ENCODE data around the gene FHIT.
"Not testable (repeated sequence)": the region's sequence is repeated elsewhere in the genome, so short reads cannot be mapped to it uniquely, and the experiment has no call there.

The FHIT gene

GRCh38 chr3:61053781-61054496 lies 197.3 kb downstream of the FHIT start:
- in situ Hi-C loops (cut with HindIII; ENCODE audit: low pct_ligation_motif_present, low sequenced_read_pairs) = no loop called here
- no peak for DNase-seq
- no peak overlapping the region for H3K4me3 ChIP-seq (ENCODE audit: low read depth, low read length)
- H3K27me3 ChIP-seq (replicated peaks) = no peaks in the 10 kb centered on the region
- H3K27ac ChIP-seq = no peak overlapping the region
- TF ChIP-seq, protein P1, sequence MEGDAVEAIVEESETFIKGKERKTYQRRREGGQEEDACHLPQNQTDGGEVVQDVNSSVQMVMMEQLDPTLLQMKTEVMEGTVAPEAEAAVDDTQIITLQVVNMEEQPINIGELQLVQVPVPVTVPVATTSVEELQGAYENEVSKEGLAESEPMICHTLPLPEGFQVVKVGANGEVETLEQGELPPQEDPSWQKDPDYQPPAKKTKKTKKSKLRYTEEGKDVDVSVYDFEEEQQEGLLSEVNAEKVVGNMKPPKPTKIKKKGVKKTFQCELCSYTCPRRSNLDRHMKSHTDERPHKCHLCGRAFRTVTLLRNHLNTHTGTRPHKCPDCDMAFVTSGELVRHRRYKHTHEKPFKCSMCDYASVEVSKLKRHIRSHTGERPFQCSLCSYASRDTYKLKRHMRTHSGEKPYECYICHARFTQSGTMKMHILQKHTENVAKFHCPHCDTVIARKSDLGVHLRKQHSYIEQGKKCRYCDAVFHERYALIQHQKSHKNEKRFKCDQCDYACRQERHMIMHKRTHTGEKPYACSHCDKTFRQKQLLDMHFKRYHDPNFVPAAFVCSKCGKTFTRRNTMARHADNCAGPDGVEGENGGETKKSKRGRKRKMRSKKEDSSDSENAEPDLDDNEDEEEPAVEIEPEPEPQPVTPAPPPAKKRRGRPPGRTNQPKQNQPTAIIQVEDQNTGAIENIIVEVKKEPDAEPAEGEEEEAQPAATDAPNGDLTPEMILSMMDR (IDR thresholded peaks at IDR 0.05; ENCODE audit: low read depth, low read length, missing control alignments) = no peak
- no peaks in the 10 kb centered on the region for H3K36me3 ChIP-seq (replicated peaks)

DNA sequence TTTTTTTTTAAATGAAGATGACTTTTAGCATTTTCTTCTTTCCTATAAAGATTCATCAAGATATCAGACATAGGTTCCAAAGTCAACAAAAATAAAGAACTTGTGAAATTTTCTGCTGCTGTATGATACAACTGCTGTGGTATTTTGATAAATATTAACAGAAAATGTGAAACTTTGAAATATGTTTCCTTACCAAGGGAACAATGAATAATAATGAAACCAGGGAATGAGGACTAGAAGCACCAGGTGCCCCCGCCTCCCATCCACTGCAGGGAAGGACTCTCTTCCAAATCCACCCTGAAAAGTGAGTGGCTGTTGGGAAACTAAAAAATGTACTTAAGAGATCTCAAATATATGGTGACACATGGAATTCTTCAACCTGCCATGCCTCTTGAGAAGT lies 198.4 kb downstream of the FHIT start:
- no peaks in the 10 kb centered on the region for H3K27me3 ChIP-seq (replicated peaks)
- no peaks in the 10 kb centered on the region for H3K36me3 ChIP-seq (replicated peaks)
- no peak overlapping the region for H3K27ac ChIP-seq
- in situ Hi-C loops (cut with HindIII; ENCODE audit: low pct_ligation_motif_present, low sequenced_read_pairs) = no loop called here
- DNase-seq = no peak
- TF ChIP-seq, protein P1 (IDR thresholded peaks at IDR 0.05; ENCODE audit: low read depth, low read length, missing control alignments) = no peak
- no peak overlapping the region for H3K4me3 ChIP-seq (ENCODE audit: low read depth, low read length)

GRCh38 chr3:61051666-61052065 lies 199.6 kb downstream of the FHIT start:
- Histone ChIP-seq H3K27ac (no peak overlapping the region), H3K36me3 (replicated peaks) (no peaks in the 10 kb centered on the region), H3K4me3 (ENCODE audit: low read depth, low read length) (no peak overlapping the region), H3K27me3 (replicated peaks) (no peaks in the 10 kb centered on the region)
- in situ Hi-C loops (cut with HindIII; ENCODE audit: low pct_ligation_motif_present, low sequenced_read_pairs) = no loop called here
- TF ChIP-seq, protein P1 (IDR thresholded peaks at IDR 0.05; ENCODE audit: low read depth, low read length, missing control alignments) = no peak
- DNase-seq = no peak

DNA sequence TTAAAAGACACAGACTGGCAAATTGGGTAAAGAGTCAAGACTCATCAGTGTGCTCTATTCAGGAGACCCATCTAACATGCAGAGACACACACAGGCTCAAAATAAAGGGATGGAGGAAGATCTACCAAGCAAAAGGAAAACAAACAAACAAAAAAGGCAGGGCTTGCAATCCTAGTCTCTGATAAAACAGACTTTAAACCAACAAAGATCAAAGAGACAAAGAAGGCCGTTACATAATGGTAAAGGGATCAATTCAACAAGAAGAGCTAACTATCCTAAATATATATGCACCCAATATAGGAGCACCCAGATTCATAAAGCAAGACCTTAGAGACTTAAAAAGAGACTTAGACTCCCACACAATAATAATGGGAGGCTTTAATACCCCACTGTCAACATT lies 206.1 kb downstream of the FHIT start:
- H3K27me3 ChIP-seq (replicated peaks); H3K36me3 ChIP-seq (replicated peaks); DNase-seq; H3K4me3 ChIP-seq (ENCODE audit: low read depth, low read length); H3K27ac ChIP-seq; in situ Hi-C loops (cut with HindIII; ENCODE audit: low pct_ligation_motif_present, low sequenced_read_pairs): not testable (repeated sequence)

- H3K27ac ChIP-seq = no peak overlapping the region
- no peak overlapping the region for H3K4me3 ChIP-seq (ENCODE audit: low read depth, low read length)
- in situ Hi-C loops (cut with HindIII; ENCODE audit: low pct_ligation_motif_present, low sequenced_read_pairs) = no loop called here
- DNase-seq = no peak
- no peaks in the 10 kb centered on the region for H3K36me3 ChIP-seq (replicated peaks)
- no peaks in the 10 kb centered on the region for H3K27me3 ChIP-seq (replicated peaks)
- TF ChIP-seq, protein P1 (IDR thresholded peaks at IDR 0.05; ENCODE audit: low read depth, low read length, missing control alignments) = no peak
Measured at GRCh38 chr3:61043156-61043555, 208.1 kb downstream of the FHIT start.

GRCh38 chr3:61040618-61041017 lies 210.6 kb downstream of the FHIT start:
- in situ Hi-C loops (cut with HindIII; ENCODE audit: low pct_ligation_motif_present, low sequenced_read_pairs) = no loop called here

More at GRCh38 chr3:61040618-61041017, 210.6 kb downstream of the FHIT start:
- Histone ChIP-seq H3K4me3 (ENCODE audit: low read depth, low read length) (no peak overlapping the region), H3K27ac (no peak overlapping the region), H3K27me3 (replicated peaks) (no peaks in the 10 kb centered on the region), H3K36me3 (replicated peaks) (no peaks in the 10 kb centered on the region)
- no peak for DNase-seq
- TF ChIP-seq, protein P1 (IDR thresholded peaks at IDR 0.05; ENCODE audit: low read depth, low read length, missing control alignments) = no peak
